HG02973 (cell line): ENCODE results near the gene WFDC8.
"Not testable (repeated sequence)": the region's sequence is repeated elsewhere in the genome, so short reads cannot be mapped to it uniquely, and the experiment has no call there.

Source experiments
- ATAC-seq: cut with Tn5 transposase; IDR thresholded peaks from one replicate; pipeline ENCODE4 v1.9.1; 2021; ENCODE audit warnings: moderate library complexity; ENCODE audit not compliant: unreplicated experiment

Gene WFDC8

GRCh38 chr20:45579184-45579583 lies at the start of gene WFDC8:
WFDC8 (minus strand) TSS chr20:45579284; CDS start chr20:45579247, 37 bp downstream.
- ATAC-seq = no peak

GRCh38 chr20:45626540-45626939 lies 47.5 kb upstream of the WFDC8 start:
- no peak for ATAC-seq

- no peak for ATAC-seq
Observed at GRCh38 chr20:45621593-45621992, 42.5 kb upstream of the WFDC8 start.

GRCh38 chr20:45617591-45617990 lies 38.5 kb upstream of the WFDC8 start:
- no peak for ATAC-seq

GRCh38 chr20:45612314-45612713 lies 33.2 kb upstream of the WFDC8 start:
- no peak for ATAC-seq

- ATAC-seq = no peak
Observed at GRCh38 chr20:45611054-45611453, 32.0 kb upstream of the WFDC8 start.

GRCh38 chr20:45607810-45608209 lies 28.7 kb upstream of the WFDC8 start:
- no peak for ATAC-seq

- no peak for ATAC-seq
Observed at GRCh38 chr20:45595235-45595634, 16.2 kb upstream of the WFDC8 start.

GRCh38 chr20:45593498-45593897 lies 14.4 kb upstream of the WFDC8 start:
- ATAC-seq = no peak

- no peak for ATAC-seq
Observed at GRCh38 chr20:45592574-45593189, 13.6 kb upstream of the WFDC8 start.

GRCh38 chr20:45589725-45590124 lies 10.6 kb upstream of the WFDC8 start:
- no peak for ATAC-seq

- ATAC-seq = no peak
Observed at GRCh38 chr20:45588800-45589199, 9.7 kb upstream of the WFDC8 start.

GRCh38 chr20:45585986-45586385 lies 6.9 kb upstream of the WFDC8 start:
- not testable (repeated sequence) for ATAC-seq

- ATAC-seq = not testable (repeated sequence)
Observed at GRCh38 chr20:45584294-45584693, 5.2 kb upstream of the WFDC8 start.

- ATAC-seq = no peak
Observed at GRCh38 chr20:45583502-45583901, 4.4 kb upstream of the WFDC8 start.

GRCh38 chr20:45581702-45582101 lies 2.6 kb upstream of the WFDC8 start:
- ATAC-seq = no peak

- no peak for ATAC-seq
Observed at GRCh38 chr20:45578231-45578630, 853 bp downstream of the WFDC8 start.

GRCh38 chr20:45576995-45577394 lies 2.1 kb downstream of the WFDC8 start:
- no peak for ATAC-seq

- no peak for ATAC-seq
Observed at GRCh38 chr20:45575931-45576330, 3.2 kb downstream of the WFDC8 start.

- ATAC-seq = not testable (repeated sequence)
Observed at GRCh38 chr20:45569650-45570049, 9.4 kb downstream of the WFDC8 start.

GRCh38 chr20:45564760-45565276 lies 14.3 kb downstream of the WFDC8 start:
- no peak for ATAC-seq

GRCh38 chr20:45555198-45555597 lies 23.9 kb downstream of the WFDC8 start:
- ATAC-seq = no peak

GRCh38 chr20:45552456-45552855 lies 26.6 kb downstream of the WFDC8 start:
- no peak for ATAC-seq
